ENCODE data around the gene SF3B6. TPM values are rescaled to one million over a fixed set of nuclear protein-coding genes. Genes with fewer than 3 reads are reported as not detected.

The SF3B6 gene
- total RNA-seq, 2 donors from 2014 or later = 21.4 to 42.8 TPM

DNA sequence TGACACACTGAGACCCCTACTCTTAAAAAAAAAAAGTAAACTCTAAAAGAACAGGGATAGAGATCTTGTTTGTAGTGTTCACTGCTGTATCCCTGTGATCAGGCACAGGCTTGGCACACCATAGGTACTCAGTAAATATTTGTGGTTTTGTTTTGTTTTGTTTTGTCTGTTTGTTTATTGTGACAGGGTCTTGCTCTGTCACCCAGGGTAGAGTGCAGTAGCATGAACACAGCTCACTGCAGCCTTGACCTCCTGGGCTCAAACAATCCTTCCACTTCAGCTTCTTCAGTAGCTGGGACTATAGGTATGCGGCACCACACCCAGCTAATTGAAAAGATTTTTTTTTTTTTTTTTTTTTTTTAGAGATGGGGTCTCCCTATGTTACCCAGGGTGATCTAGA, 23.2 kb downstream of the SF3B6 start:
- Histone ChIP-seq H3K4me3 (no peak overlapping the region), H3K4me1 (peaks cover 22% of the 10 kb centered on the region), H3K27me3 (no peaks in the 10 kb centered on the region), H3K9me3 (no peaks in the 10 kb centered on the region), H3K27ac (no peak overlapping the region), H3K36me3 (replicated peaks in 1 of 2; ENCODE audit: insufficient read depth in 1 of 2, low read depth in 2 of 2) (no peaks in the 10 kb centered on the region)
- intact Hi-C loops (cut with DNase I) = no loop called here
- ATAC-seq = no peak
- WGBS, 2 donors = 93 to 100% methylated on average over 1 of the region's 1 CpG
- TF ChIP-seq POLR2A (IDR thresholded peaks at IDR 0.05) = no peak
- TF ChIP-seq CTCF (IDR thresholded peaks at IDR 0.05) = no peak
- no peak for DNase-seq

GRCh38 chr2:24051833-24052232, 24.3 kb downstream of the SF3B6 start:
- intact Hi-C loops (cut with DNase I) = no loop called here
- DNase-seq (no peak), ATAC-seq (no peak)
- 72 to 78% methylated on average over 8 of the region's 8 CpGs for WGBS, 2 donors
- peaks cover 25% of the 10 kb centered on the region for H3K4me1 ChIP-seq
- no peaks in the 10 kb centered on the region for H3K9me3 ChIP-seq
- H3K27me3 ChIP-seq = no peaks in the 10 kb centered on the region
- TF ChIP-seq POLR2A (IDR thresholded peaks at IDR 0.05) (no peak), CTCF (IDR thresholded peaks at IDR 0.05) (no peak)
- H3K36me3 ChIP-seq (replicated peaks in 1 of 2; ENCODE audit: insufficient read depth in 1 of 2, low read depth in 2 of 2) = no peaks in the 10 kb centered on the region
- H3K4me3 ChIP-seq = no peak overlapping the region
- no peak overlapping the region for H3K27ac ChIP-seq

- H3K36me3 ChIP-seq (replicated peaks in 1 of 2; ENCODE audit: insufficient read depth in 1 of 2, low read depth in 2 of 2) = no peaks in the 10 kb centered on the region
- peaks cover 33% of the 10 kb centered on the region for H3K4me1 ChIP-seq
- TF ChIP-seq POLR2A (IDR thresholded peaks at IDR 0.05) = no peak
- TF ChIP-seq CTCF (IDR thresholded peaks at IDR 0.05) = no peak
- WGBS, 2 donors = 6 to 11% methylated on average over 11 to 41 of the region's 47 CpGs
- H3K4me3 ChIP-seq = peak overlapping the region; percentile 65 to 93
- intact Hi-C loops (cut with DNase I) = no loop called here
- H3K27ac ChIP-seq = peak overlapping the region in 3 of 4 donors; percentile 23 to 58 (median 45)
- peak; percentile 21 to 41 (median 36) for DNase-seq
- no peak for ATAC-seq
- no peaks in the 10 kb centered on the region for H3K27me3 ChIP-seq
- no peaks in the 10 kb centered on the region for H3K9me3 ChIP-seq
Measured at GRCh38 chr2:24050041-24050979, 25.8 kb downstream of the SF3B6 start.

- no peaks in the 10 kb centered on the region for H3K9me3 ChIP-seq
- peaks cover 33% of the 10 kb centered on the region for H3K4me1 ChIP-seq
- no peaks in the 10 kb centered on the region for H3K27me3 ChIP-seq
- H3K4me3 ChIP-seq = peak within 1 kb of the TSS; percentile 65 to 93
- DNase-seq (peak; percentile 50 to 76 (median 64)), ATAC-seq (peak; percentile 30)
- WGBS, 2 donors = 0 to 1% methylated on average over 17 to 41 of the region's 52 CpGs
- TF ChIP-seq CTCF (IDR thresholded peaks at IDR 0.05) (no peak), POLR2A (IDR thresholded peaks at IDR 0.05) (peak; percentile 17 to 53 (median 23))
- intact Hi-C loops (cut with DNase I) = no loop called here
- peak within 1 kb of the TSS in 3 of 4 donors; percentile 23 to 58 (median 45) for H3K27ac ChIP-seq
- H3K36me3 ChIP-seq (replicated peaks in 1 of 2; ENCODE audit: insufficient read depth in 1 of 2, low read depth in 2 of 2) = no peaks in the 10 kb centered on the region
Measured at GRCh38 chr2:24049485-24050021, 26.6 kb downstream of the SF3B6 start, which contains the start of gene FKBP1B. Gene FKBP1B, plus strand, starts transcription at chr2:24049741. Its CDS starts 109 bp downstream, at chr2:24049850.
